NT2/D1 (cell line): Measurements from ENCODE around the gene PGPEP1.

Experiments used
- DNase-seq: peaks from one replicate; pipeline ENCODE4 v3.0.0-alpha.2; 2011; ENCODE audit warnings: low read depth, low spot score
- H3K27me3 ChIP-seq: 2 replicates; pipeline ENCODE4 v1.6.0; 2011; ENCODE audit warnings: mild to moderate bottlenecking; ENCODE audit not compliant: insufficient read length, insufficient read depth
- H3K36me3 ChIP-seq: 2 replicates; pipeline ENCODE4 v1.6.1; 2011; ENCODE audit warnings: mild to moderate bottlenecking, low read length, mixed read lengths; ENCODE audit not compliant: insufficient read depth, insufficient read length
- H3K4me1 ChIP-seq: 2 replicates; pipeline ENCODE4 v1.5.1; 2011; ENCODE audit not compliant: insufficient read depth, insufficient read length
- H3K4me3 ChIP-seq: 2 replicates; pipeline ENCODE4 v1.5.1; 2011; ENCODE audit warnings: low read depth; ENCODE audit not compliant: insufficient read length
- H3K9ac ChIP-seq: 2 replicates; pipeline ENCODE4 v1.6.0; 2011; ENCODE audit warnings: low read depth; ENCODE audit not compliant: insufficient read length
- H3K9me3 ChIP-seq: 2 replicates; pipeline ENCODE4 v1.5.1; 2011; ENCODE audit warnings: mild to moderate bottlenecking, low read length; ENCODE audit not compliant: insufficient read depth
- SUZ12 ChIP-seq: IDR thresholded peaks from 2 replicates; pipeline ENCODE4 v1.6.1; 2011; ENCODE audit not compliant: insufficient read length, insufficient read depth; ENCODE audit errors: extremely low read depth
- YY1 ChIP-seq: IDR thresholded peaks from 2 replicates; pipeline ENCODE4 v1.6.1; 2011; ENCODE audit not compliant: insufficient read length, insufficient read depth
- ZNF274 ChIP-seq: IDR thresholded peaks from 2 replicates; pipeline ENCODE4 v1.6.1; 2011; ENCODE audit warnings: mild to moderate bottlenecking, low read depth, low read length

Gene PGPEP1

GRCh38 chr19:18412610-18413239, 72.3 kb downstream of the PGPEP1 start:
- Histone ChIP-seq H3K27me3 (peaks cover 4% of the 10 kb centered on the region), H3K36me3 (no peaks in the 10 kb centered on the region), H3K4me3 (no peak overlapping the region), H3K9ac (no peak overlapping the region), H3K4me1 (peaks cover 23% of the 10 kb centered on the region), H3K9me3 (no peaks in the 10 kb centered on the region)
- DNase-seq = no peak
- TF ChIP-seq SUZ12 = no peak
- no peak for TF ChIP-seq YY1
- TF ChIP-seq ZNF274 = no peak

DNA sequence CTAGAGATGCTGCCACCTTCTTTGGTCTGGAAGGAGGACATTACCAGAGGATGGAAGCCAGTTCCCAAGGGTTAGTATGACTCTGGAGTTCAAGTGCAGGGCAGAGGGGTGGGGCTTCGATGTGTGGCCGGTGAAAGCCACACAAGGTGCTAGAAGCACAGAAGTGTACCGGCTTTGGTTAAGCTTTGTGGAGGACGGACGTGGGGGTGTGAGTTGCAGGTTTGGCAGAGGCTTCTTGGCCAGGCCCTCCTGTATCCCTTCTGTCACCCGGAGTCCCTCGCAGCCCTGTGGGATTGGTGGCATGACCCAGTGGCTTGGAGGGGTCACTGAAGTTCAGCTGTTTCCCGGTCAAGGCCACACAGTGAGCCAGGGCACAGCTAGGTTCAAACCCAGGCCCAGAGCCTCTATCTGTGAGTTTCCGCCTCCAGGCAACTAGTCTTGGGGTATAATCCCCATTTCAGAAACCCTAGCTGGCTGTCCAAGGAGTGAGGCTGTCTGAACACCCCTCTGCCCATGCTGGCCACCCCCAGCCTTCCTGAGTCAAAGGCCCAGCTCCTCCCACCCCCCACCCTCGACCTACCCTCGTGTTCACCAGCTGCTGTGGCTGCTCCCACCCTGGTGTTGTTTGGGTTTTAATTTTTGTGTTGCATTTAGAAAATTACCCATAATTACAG, 74.2 kb downstream of the PGPEP1 start:
- Histone ChIP-seq H3K9me3 (no peaks in the 10 kb centered on the region), H3K4me3 (no peak overlapping the region), H3K9ac (peak overlapping the region; percentile 32), H3K4me1 (peaks cover 36% of the 10 kb centered on the region), H3K27me3 (peaks cover 21% of the 10 kb centered on the region), H3K36me3 (no peaks in the 10 kb centered on the region)
- TF ChIP-seq SUZ12 (no peak), YY1 (no peak), ZNF274 (no peak)
- no peak for DNase-seq

- TF ChIP-seq YY1 (no peak), ZNF274 (no peak), SUZ12 (no peak)
- H3K4me1 ChIP-seq = peaks cover 37% of the 10 kb centered on the region
- H3K9me3 ChIP-seq = no peaks in the 10 kb centered on the region
- no peak overlapping the region for H3K4me3 ChIP-seq
- no peaks in the 10 kb centered on the region for H3K36me3 ChIP-seq
- DNase-seq = no peak
- peak overlapping the region; percentile 6 for H3K9ac ChIP-seq
- H3K27me3 ChIP-seq = peaks cover 28% of the 10 kb centered on the region
Observed at GRCh38 chr19:18415178-18415867, 74.9 kb downstream of the PGPEP1 start.

DNA sequence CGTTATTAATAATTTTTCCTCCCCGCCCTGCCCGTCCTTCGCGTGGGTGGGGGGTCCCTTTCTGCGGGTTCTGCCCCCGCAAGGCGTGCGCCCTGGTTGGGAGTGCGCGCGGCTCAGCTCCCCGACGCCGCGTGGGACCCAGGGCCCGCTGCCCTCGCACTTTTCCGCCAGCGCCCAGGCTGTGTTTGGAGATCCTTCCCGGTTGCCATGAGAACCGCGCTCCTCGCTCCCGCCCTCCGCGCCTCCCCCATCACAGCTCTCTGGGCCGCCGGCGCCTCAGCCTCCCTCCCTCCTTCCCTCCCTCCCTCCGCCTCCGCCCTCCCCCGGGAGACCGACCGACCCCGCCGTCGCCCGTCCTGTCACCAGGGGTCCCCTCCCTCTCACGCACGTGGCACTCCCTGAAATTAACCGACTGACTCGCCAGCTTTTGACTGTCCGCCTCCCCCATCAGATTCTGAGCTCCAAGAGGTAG, 76.4 kb downstream of the PGPEP1 start:
- Histone ChIP-seq H3K9ac (peak overlapping the region; percentile 70), H3K27me3 (peaks cover 42% of the 10 kb centered on the region), H3K36me3 (no peaks in the 10 kb centered on the region), H3K9me3 (no peaks in the 10 kb centered on the region), H3K4me3 (peak overlapping the region; percentile 58), H3K4me1 (peaks cover 42% of the 10 kb centered on the region)
- no peak for TF ChIP-seq YY1
- no peak for DNase-seq

- no peaks in the 10 kb centered on the region for H3K9me3 ChIP-seq
- DNase-seq = no peak
- TF ChIP-seq YY1 = no peak
- no peak for TF ChIP-seq SUZ12
- TF ChIP-seq ZNF274 = no peak
- peak overlapping the region; percentile 80 for H3K9ac ChIP-seq
- no peaks in the 10 kb centered on the region for H3K36me3 ChIP-seq
- H3K27me3 ChIP-seq = peaks cover 47% of the 10 kb centered on the region
- H3K4me1 ChIP-seq = peaks cover 42% of the 10 kb centered on the region
- H3K4me3 ChIP-seq = peak overlapping the region; percentile 58
Observed at GRCh38 chr19:18417250-18418028, 77.0 kb downstream of the PGPEP1 start.

- H3K4me3 ChIP-seq = peak overlapping the region; percentile 40
- TF ChIP-seq YY1 (no peak), ZNF274 (no peak), SUZ12 (no peak)
- H3K36me3 ChIP-seq = no peaks in the 10 kb centered on the region
- H3K9ac ChIP-seq = peak overlapping the region; percentile 80
- peaks cover 52% of the 10 kb centered on the region for H3K27me3 ChIP-seq
- H3K9me3 ChIP-seq = no peaks in the 10 kb centered on the region
- peaks cover 42% of the 10 kb centered on the region for H3K4me1 ChIP-seq
- no peak for DNase-seq
Observed at GRCh38 chr19:18418029-18418482, 77.7 kb downstream of the PGPEP1 start.
